ENCODE data around the gene EHMT2.

- TF ChIP-seq CTCF (IDR thresholded peaks at IDR 0.05) (no peak), POLR2A (IDR thresholded peaks at IDR 0.05) (no peak)
These were observed 14.5 kb upstream of the EHMT2 start for GRCh38 chr6:31911826-31912585.
